DND-41 (cell line): ENCODE data around the gene CYFIP1.

Source experiments
- CTCF ChIP-seq: IDR thresholded peaks from 2 replicates; pipeline ENCODE4 v1.5.1; 2012; ENCODE audit warnings: borderline replicate concordance, low read length, moderate library complexity, mild to moderate bottlenecking; ENCODE audit not compliant: poor library complexity, severe bottlenecking; ENCODE audit errors: extremely low read depth
- EZH2 ChIP-seq: IDR thresholded peaks from 3 replicates; pipeline ENCODE4 v1.6.1; 2012; ENCODE audit warnings: borderline replicate concordance, low read depth, mild to moderate bottlenecking, moderate library complexity, low read length, inconsistent platforms; ENCODE audit not compliant: severe bottlenecking

GRCh38 chr15:22880981-22881738 is 99.0 kb downstream of the CYFIP1 start:
- TF ChIP-seq CTCF = no peak
- no peak for TF ChIP-seq EZH2
